HEK293 (cell line): ENCODE data around the gene MAP1S.
A peak's percentile ranks its signal among the peaks of the same experiment; 100 is the strongest.

Experiments
- CTCF ChIA-PET: fragments of 350-600 bp; formaldehyde crosslinking; extraction: SDS; loops from one replicate; lab custom pipeline; 2021; ENCODE audit warnings: antibody characterized with exemption; lab: Yijun Ruan, JAX
- POLR2A ChIA-PET: fragments of 300-600 bp; formaldehyde crosslinking; extraction: SDS; loops from one replicate; lab custom pipeline; 2020; ENCODE audit warnings: antibody characterized with exemption, inconsistent platforms; lab: Yijun Ruan, JAX
- H3K27ac ChIP-seq: fragments of 200-500 bp; sonication (Bioruptor generic); 2 replicates; pipeline ENCODE4 v1.5.1; 2014; ENCODE audit warnings: low read depth, low read length, control low read depth, inconsistent platforms; ENCODE audit errors: extremely low read depth
- H3K36me3 ChIP-seq, 2 experiments: fragments of 200-500 bp in 1 of 2; sonication (Bioruptor generic) in 1 of 2; 1 replicate in 1 of 2; 2 replicates in 1 of 2; pipeline ENCODE4 v1.5.1; 2014 to 2017; ENCODE audit warnings: inconsistent platforms in 2 of 2, low read length in 2 of 2; ENCODE audit not compliant: control insufficient read depth in 2 of 2, insufficient read depth in 1 of 2
- H3K4me1 ChIP-seq: fragments of 200-500 bp; sonication (Bioruptor generic); 2 replicates; pipeline ENCODE4 v1.5.1; 2014; ENCODE audit warnings: mild to moderate bottlenecking, low read length, inconsistent platforms; ENCODE audit not compliant: control insufficient read depth, insufficient read depth
- H3K4me3 ChIP-seq: 2 replicates; pipeline ENCODE4 v1.5.1; 2011; ENCODE audit warnings: low read depth, mild to moderate bottlenecking, control low read depth, low read length, moderate library complexity
- H3K9me3 ChIP-seq: fragments of 200-500 bp; sonication (Bioruptor generic); 2 replicates; pipeline ENCODE4 v1.5.1; 2014; ENCODE audit warnings: low read depth, low read length, inconsistent platforms; ENCODE audit not compliant: control insufficient read depth, insufficient read depth
- EGR2 ChIP-seq: fragments of 450-650 bp; formaldehyde crosslinking; IDR thresholded peaks from 2 replicates; pipeline ENCODE4 v1.5.1; 2016; ENCODE audit warnings: low read depth, missing biosample characterization, missing genetic modification characterization
- GLIS1 ChIP-seq: fragments of 450-650 bp; formaldehyde crosslinking; IDR thresholded peaks from 2 replicates; pipeline ENCODE4 v1.5.1; 2016; ENCODE audit warnings: missing biosample characterization, missing genetic modification characterization
- KLF9 ChIP-seq: fragments of 450-650 bp; formaldehyde crosslinking; IDR thresholded peaks from 2 replicates; pipeline ENCODE4 v1.5.1; 2016; ENCODE audit warnings: missing biosample characterization, missing genetic modification characterization, low read depth
- PRDM1 ChIP-seq: fragments of 450-650 bp; formaldehyde crosslinking; IDR thresholded peaks from 2 replicates; pipeline ENCODE4; 2016; ENCODE audit warnings: missing biosample characterization, missing genetic modification characterization
- YY1 ChIP-seq: fragments of 450-650 bp; formaldehyde crosslinking; IDR thresholded peaks from 2 replicates; pipeline ENCODE4 v1.5.1; 2018; ENCODE audit warnings: missing biosample characterization, missing genetic modification characterization
- ZFHX2 ChIP-seq: fragments of 450-650 bp; formaldehyde crosslinking; conservative IDR thresholded peaks from 2 replicates; pipeline ENCODE4 v1.5.1; 2016; ENCODE audit warnings: missing biosample characterization, missing genetic modification characterization
- ZFP3 ChIP-seq: fragments of 450-650 bp; formaldehyde crosslinking; IDR thresholded peaks from 2 replicates; pipeline ENCODE4 v1.5.1; 2016; ENCODE audit warnings: low read depth, missing biosample characterization, missing genetic modification characterization
- ZFP37 ChIP-seq: fragments of 450-650 bp; formaldehyde crosslinking; IDR thresholded peaks from 2 replicates; pipeline ENCODE4 v1.5.1; 2016; ENCODE audit warnings: missing biosample characterization, missing genetic modification characterization
- ZIC2 ChIP-seq: fragments of 450-650 bp; formaldehyde crosslinking; IDR thresholded peaks from 2 replicates; pipeline ENCODE4 v1.5.1; 2016; ENCODE audit warnings: missing biosample characterization, missing genetic modification characterization
- ZNF140 ChIP-seq: fragments of 450-650 bp; formaldehyde crosslinking; IDR thresholded peaks from 2 replicates; pipeline ENCODE4 v1.5.1; 2016; ENCODE audit warnings: missing biosample characterization, missing genetic modification characterization
- ZNF155 ChIP-seq: fragments of 450-650 bp; formaldehyde crosslinking; IDR thresholded peaks from 2 replicates; pipeline ENCODE4 v1.5.1; 2016; ENCODE audit warnings: missing biosample characterization, missing genetic modification characterization
- ZNF19 ChIP-seq: fragments of 450-650 bp; formaldehyde crosslinking; IDR thresholded peaks from 2 replicates; pipeline ENCODE4; 2016; ENCODE audit warnings: missing biosample characterization, missing genetic modification characterization, low read depth
- ZNF24 ChIP-seq: fragments of 450-650 bp; formaldehyde crosslinking; IDR thresholded peaks from 2 replicates; pipeline ENCODE4 v1.5.1; 2016; ENCODE audit warnings: missing biosample characterization, missing genetic modification characterization
- ZNF366 ChIP-seq: fragments of 450-650 bp; formaldehyde crosslinking; conservative IDR thresholded peaks from 2 replicates; pipeline ENCODE4 v1.5.1; 2016; ENCODE audit warnings: missing biosample characterization, missing genetic modification characterization
- ZNF623 ChIP-seq: fragments of 450-650 bp; formaldehyde crosslinking; IDR thresholded peaks from 2 replicates; pipeline ENCODE4 v1.5.1; 2016; ENCODE audit warnings: missing biosample characterization, missing genetic modification characterization
- ZNF626 ChIP-seq: fragments of 450-650 bp; sonication (Bioruptor Pico); formaldehyde crosslinking; IDR thresholded peaks from 2 replicates; pipeline ENCODE4 v1.5.1; 2018; ENCODE audit warnings: missing biosample characterization, missing genetic modification characterization, inconsistent platforms
- ZNF692 ChIP-seq: fragments of 450-650 bp; formaldehyde crosslinking; IDR thresholded peaks from 2 replicates; pipeline ENCODE4 v1.5.1; 2016; ENCODE audit warnings: missing biosample characterization, missing genetic modification characterization

The MAP1S gene

GRCh38 chr19:17721111-17721628 is 1.9 kb downstream of the MAP1S start:
- peaks cover 7 to 40% of the 10 kb centered on the region in 2 experiments; a peak in 2 of 3 replicates for H3K36me3 ChIP-seq
- H3K27ac ChIP-seq, result no peak overlapping the region
- no peak for TF ChIP-seq YY1 (tag by site-specific recombination)
- no peak for TF ChIP-seq ZFP3 (tag by site-specific recombination)
- TF ChIP-seq ZNF155 (tag by site-specific recombination), result no peak
- no peak overlapping the region for H3K4me3 ChIP-seq
- H3K4me1 ChIP-seq, result peaks cover 6% of the 10 kb centered on the region
- POLR2A ChIA-PET, result interaction anchor here (1.1 to 3.0 kb wide), 2 partner anchors 17 to 139 kb away, joined by 3 to 8 read pairs; partner anchors contain the start of gene RPL18A
- CTCF ChIA-PET, result interaction anchor here (0.6 to 2.3 kb wide), 3 partner anchors 14 to 99 kb away, joined by 4 to 7 read pairs (median 4); no protein-coding TSS in a partner anchor
- H3K9me3 ChIP-seq, result no peaks in the 10 kb centered on the region

- POLR2A ChIA-PET, result no interaction called here
- Histone ChIP-seq H3K4me3 (no peak overlapping the region), H3K9me3 (no peaks in the 10 kb centered on the region), H3K36me3 (peaks cover 7 to 46% of the 10 kb centered on the region in 2 experiments; a peak in 2 of 3 replicates), H3K27ac (no peak overlapping the region), H3K4me1 (peaks cover 6% of the 10 kb centered on the region)
- CTCF ChIA-PET, result interaction anchor here (2.3 kb wide), 1 partner anchor 45 kb away, joined by 7 read pairs; no protein-coding TSS in a partner anchor
- TF ChIP-seq ZNF19 (tag by site-specific recombination) (no peak), ZFHX2 (peak; percentile 70), ZIC2 (tag by site-specific recombination) (0 out of 2 replicates have a peak, but pooled peaks have one; percentile 24), EGR2 (tag by site-specific recombination) (peak; percentile 62)
Measured at GRCh38 chr19:17721821-17722220, 2.5 kb downstream of the MAP1S start.

GRCh38 chr19:17722655-17723240 is 3.5 kb downstream of the MAP1S start:
- Histone ChIP-seq H3K36me3 (peaks cover 7 to 55% of the 10 kb centered on the region in 2 experiments; a peak in 2 of 3 replicates), H3K9me3 (no peaks in the 10 kb centered on the region), H3K4me1 (peaks cover 6% of the 10 kb centered on the region), H3K27ac (no peak overlapping the region), H3K4me3 (no peak overlapping the region)
- ChIA-PET POLR2A (interaction anchor here (0.6 kb wide), 2 partner anchors 44 to 294 kb away, joined by 3 to 5 read pairs; no protein-coding TSS in a partner anchor), CTCF (interaction anchor here (0.5 kb wide), 1 partner anchor 282 kb away, joined by 4 read pairs; no protein-coding TSS in a partner anchor)
- TF ChIP-seq ZNF366, result peak; percentile 26; the same call in 1 of the 2 replicates
- TF ChIP-seq ZFP37 (tag by site-specific recombination), result no peak
- TF ChIP-seq ZNF692 (tag by site-specific recombination), result no peak
- no peak for TF ChIP-seq KLF9 (tag by site-specific recombination)
- peak; percentile 60 for TF ChIP-seq ZNF623
- TF ChIP-seq ZNF24 (tag by site-specific recombination), result no peak
- no peak for TF ChIP-seq ZNF140 (tag by site-specific recombination)
- TF ChIP-seq ZNF626 (tag by site-specific recombination), result no peak
- peak; percentile 97 for TF ChIP-seq PRDM1 (tag by site-specific recombination)

GRCh38 chr19:17724655-17725054 is 5.4 kb downstream of the MAP1S start:
- Histone ChIP-seq H3K27ac (no peak overlapping the region), H3K36me3 (peaks cover 20 to 74% of the 10 kb centered on the region in 2 experiments), H3K4me1 (peaks cover 2% of the 10 kb centered on the region; the same call in 1 of the 2 replicates), H3K4me3 (no peak overlapping the region)
- CTCF ChIA-PET, result interaction anchor here (0.8 to 2.1 kb wide), 5 partner anchors 17 to 131 kb away, joined by 3 to 7 read pairs (median 5); no protein-coding TSS in a partner anchor
- TF ChIP-seq ZFP3 (tag by site-specific recombination) (peak; percentile 97), GLIS1 (tag by site-specific recombination) (no peak)
- TF ChIP-seq, all 188 proteins: peak for 1
- H3K9me3 ChIP-seq, result no peaks in the 10 kb centered on the region
- POLR2A ChIA-PET, result interaction anchor here (0.6 kb wide), 1 partner anchor 42 kb away, joined by 5 read pairs; no protein-coding TSS in a partner anchor
